ENCODE data around the gene ADGB. TPM values are rescaled to one million over a fixed set of nuclear protein-coding genes. Genes with fewer than 3 reads are reported as not detected.

Gene ADGB
- total and polyA plus RNA-seq, 4 donors: 0.23 TPM; not detected in 3

GRCh38 chr6:146850981-146851380 is 252.2 kb downstream of the ADGB start:
- no peaks in the 10 kb centered on the region for H3K4me1 ChIP-seq (ENCODE audit: control insufficient read depth in 4 of 4, insufficient read depth in 4 of 4, low read length in 3 of 4)
- H3K36me3 ChIP-seq (ENCODE audit: control insufficient read depth in 4 of 4, insufficient read depth in 3 of 4, low read depth in 1 of 4, low read length in 3 of 4): no peaks in the 10 kb centered on the region
- DNase-seq (ENCODE audit: low spot score): no peak
- no peak overlapping the region for H3K9ac ChIP-seq (ENCODE audit: low read depth in 1 of 2, low read length in 2 of 2)
- no peak overlapping the region for H3K27ac ChIP-seq (ENCODE audit: low read depth in 1 of 2, low read length in 2 of 2)
- no peak for TF ChIP-seq YY1 (IDR thresholded peaks at IDR 0.05)
- TF ChIP-seq RXRA (IDR thresholded peaks at IDR 0.05): no peak
- no peak for TF ChIP-seq NR2F2 (IDR thresholded peaks at IDR 0.05)
- no peak for TF ChIP-seq ATF3 (IDR thresholded peaks at IDR 0.05)
- TF ChIP-seq ZBTB33 (IDR thresholded peaks at IDR 0.05): no peak
- no peak for TF ChIP-seq TAF1 (conservative IDR thresholded peaks at IDR 0.05)
- TF ChIP-seq, protein P1, sequence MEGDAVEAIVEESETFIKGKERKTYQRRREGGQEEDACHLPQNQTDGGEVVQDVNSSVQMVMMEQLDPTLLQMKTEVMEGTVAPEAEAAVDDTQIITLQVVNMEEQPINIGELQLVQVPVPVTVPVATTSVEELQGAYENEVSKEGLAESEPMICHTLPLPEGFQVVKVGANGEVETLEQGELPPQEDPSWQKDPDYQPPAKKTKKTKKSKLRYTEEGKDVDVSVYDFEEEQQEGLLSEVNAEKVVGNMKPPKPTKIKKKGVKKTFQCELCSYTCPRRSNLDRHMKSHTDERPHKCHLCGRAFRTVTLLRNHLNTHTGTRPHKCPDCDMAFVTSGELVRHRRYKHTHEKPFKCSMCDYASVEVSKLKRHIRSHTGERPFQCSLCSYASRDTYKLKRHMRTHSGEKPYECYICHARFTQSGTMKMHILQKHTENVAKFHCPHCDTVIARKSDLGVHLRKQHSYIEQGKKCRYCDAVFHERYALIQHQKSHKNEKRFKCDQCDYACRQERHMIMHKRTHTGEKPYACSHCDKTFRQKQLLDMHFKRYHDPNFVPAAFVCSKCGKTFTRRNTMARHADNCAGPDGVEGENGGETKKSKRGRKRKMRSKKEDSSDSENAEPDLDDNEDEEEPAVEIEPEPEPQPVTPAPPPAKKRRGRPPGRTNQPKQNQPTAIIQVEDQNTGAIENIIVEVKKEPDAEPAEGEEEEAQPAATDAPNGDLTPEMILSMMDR (IDR thresholded peaks at IDR 0.05; ENCODE audit: low read depth, low read length, missing input control): no peak
- no peak for TF ChIP-seq FOXA1 (IDR thresholded peaks at IDR 0.05)
- TF ChIP-seq EGR1 (IDR thresholded peaks at IDR 0.05; ENCODE audit: low read depth in 2 of 2): no peak
- TF ChIP-seq, protein P2, sequence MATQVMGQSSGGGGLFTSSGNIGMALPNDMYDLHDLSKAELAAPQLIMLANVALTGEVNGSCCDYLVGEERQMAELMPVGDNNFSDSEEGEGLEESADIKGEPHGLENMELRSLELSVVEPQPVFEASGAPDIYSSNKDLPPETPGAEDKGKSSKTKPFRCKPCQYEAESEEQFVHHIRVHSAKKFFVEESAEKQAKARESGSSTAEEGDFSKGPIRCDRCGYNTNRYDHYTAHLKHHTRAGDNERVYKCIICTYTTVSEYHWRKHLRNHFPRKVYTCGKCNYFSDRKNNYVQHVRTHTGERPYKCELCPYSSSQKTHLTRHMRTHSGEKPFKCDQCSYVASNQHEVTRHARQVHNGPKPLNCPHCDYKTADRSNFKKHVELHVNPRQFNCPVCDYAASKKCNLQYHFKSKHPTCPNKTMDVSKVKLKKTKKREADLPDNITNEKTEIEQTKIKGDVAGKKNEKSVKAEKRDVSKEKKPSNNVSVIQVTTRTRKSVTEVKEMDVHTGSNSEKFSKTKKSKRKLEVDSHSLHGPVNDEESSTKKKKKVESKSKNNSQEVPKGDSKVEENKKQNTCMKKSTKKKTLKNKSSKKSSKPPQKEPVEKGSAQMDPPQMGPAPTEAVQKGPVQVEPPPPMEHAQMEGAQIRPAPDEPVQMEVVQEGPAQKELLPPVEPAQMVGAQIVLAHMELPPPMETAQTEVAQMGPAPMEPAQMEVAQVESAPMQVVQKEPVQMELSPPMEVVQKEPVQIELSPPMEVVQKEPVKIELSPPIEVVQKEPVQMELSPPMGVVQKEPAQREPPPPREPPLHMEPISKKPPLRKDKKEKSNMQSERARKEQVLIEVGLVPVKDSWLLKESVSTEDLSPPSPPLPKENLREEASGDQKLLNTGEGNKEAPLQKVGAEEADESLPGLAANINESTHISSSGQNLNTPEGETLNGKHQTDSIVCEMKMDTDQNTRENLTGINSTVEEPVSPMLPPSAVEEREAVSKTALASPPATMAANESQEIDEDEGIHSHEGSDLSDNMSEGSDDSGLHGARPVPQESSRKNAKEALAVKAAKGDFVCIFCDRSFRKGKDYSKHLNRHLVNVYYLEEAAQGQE (IDR thresholded peaks at IDR 0.05): no peak
- no peak for TF ChIP-seq JUND (IDR thresholded peaks at IDR 0.05)
- no peak for TF ChIP-seq FOXA2 (IDR thresholded peaks at IDR 0.05)
- H3K4me3 ChIP-seq (ENCODE audit: low read depth in 1 of 3, low read length in 3 of 3): no peak overlapping the region
- H3K27me3 ChIP-seq (ENCODE audit: control insufficient read depth in 4 of 4, insufficient read depth in 4 of 4, low read length in 3 of 4): no peaks in the 10 kb centered on the region
- no peaks in the 10 kb centered on the region for H3K9me3 ChIP-seq (ENCODE audit: control insufficient read depth in 4 of 4, low read length in 3 of 4)

DNA sequence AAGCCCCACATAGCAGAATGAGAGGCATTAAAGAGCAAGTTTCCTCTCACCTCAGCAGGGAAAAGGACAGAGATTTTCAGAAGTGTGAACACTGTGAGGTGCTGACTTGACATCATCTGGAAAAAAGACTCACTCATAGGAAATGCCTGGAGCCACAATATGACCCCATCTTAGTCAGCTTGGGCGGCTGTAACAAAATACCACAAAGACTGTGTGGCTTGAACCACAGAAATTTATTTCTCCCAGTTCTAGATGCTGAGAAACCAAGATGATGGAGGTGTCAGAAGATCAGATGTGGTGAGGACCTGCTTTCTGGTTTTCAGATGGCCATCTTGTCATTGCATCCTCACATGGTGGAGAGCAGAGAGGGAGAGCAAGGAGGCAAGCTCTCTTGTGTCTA is 253.1 kb downstream of the ADGB start:
- no peak overlapping the region for H3K27ac ChIP-seq (ENCODE audit: low read depth in 1 of 2, low read length in 2 of 2)
- TF ChIP-seq YY1 (IDR thresholded peaks at IDR 0.05): no peak
- no peak for TF ChIP-seq ZBTB33 (IDR thresholded peaks at IDR 0.05)
- TF ChIP-seq ATF3 (IDR thresholded peaks at IDR 0.05): no peak
- TF ChIP-seq, protein P2 (IDR thresholded peaks at IDR 0.05): no peak
- no peak for TF ChIP-seq JUND (IDR thresholded peaks at IDR 0.05)
- no peak for TF ChIP-seq HNF4G (IDR thresholded peaks at IDR 0.05)
- no peak for TF ChIP-seq HNF4A (conservative IDR thresholded peaks at IDR 0.05)
- no peak for TF ChIP-seq FOXA1 (IDR thresholded peaks at IDR 0.05)
- no peak for TF ChIP-seq RXRA (IDR thresholded peaks at IDR 0.05)
- no peak for TF ChIP-seq SP1 (IDR thresholded peaks at IDR 0.05)
- no peak for TF ChIP-seq TAF1 (conservative IDR thresholded peaks at IDR 0.05)
- TF ChIP-seq GABPA (IDR thresholded peaks at IDR 0.05 in 1 of 2, conservative IDR thresholded peaks at IDR 0.05 in 1 of 2): no peak

More for the DNA sequence above, 253.1 kb downstream of the ADGB start:
- no peak for DNase-seq (ENCODE audit: low spot score)
- Histone ChIP-seq H3K4me1 (ENCODE audit: control insufficient read depth in 4 of 4, insufficient read depth in 4 of 4, low read length in 3 of 4) (no peaks in the 10 kb centered on the region), H3K4me3 (ENCODE audit: low read depth in 1 of 3, low read length in 3 of 3) (no peak overlapping the region), H3K27me3 (ENCODE audit: control insufficient read depth in 4 of 4, insufficient read depth in 4 of 4, low read length in 3 of 4) (no peaks in the 10 kb centered on the region), H3K9me3 (ENCODE audit: control insufficient read depth in 4 of 4, low read length in 3 of 4) (no peaks in the 10 kb centered on the region), H3K36me3 (ENCODE audit: control insufficient read depth in 4 of 4, insufficient read depth in 3 of 4, low read depth in 1 of 4, low read length in 3 of 4) (no peaks in the 10 kb centered on the region), H3K9ac (ENCODE audit: low read depth in 1 of 2, low read length in 2 of 2) (no peak overlapping the region)
- 70% methylated on average over 1 of the region's 1 CpG for WGBS
